SK-N-DZ (cell line): ENCODE results near the gene MBOAT7.
A peak's percentile ranks its signal among the peaks of the same experiment; 100 is the strongest.

Experiments used
- DNase-seq: peaks from one replicate; pipeline ENCODE4 v3.0.0-alpha.2; 2015; ENCODE audit warnings: low spot score

MBOAT7 gene

DNA sequence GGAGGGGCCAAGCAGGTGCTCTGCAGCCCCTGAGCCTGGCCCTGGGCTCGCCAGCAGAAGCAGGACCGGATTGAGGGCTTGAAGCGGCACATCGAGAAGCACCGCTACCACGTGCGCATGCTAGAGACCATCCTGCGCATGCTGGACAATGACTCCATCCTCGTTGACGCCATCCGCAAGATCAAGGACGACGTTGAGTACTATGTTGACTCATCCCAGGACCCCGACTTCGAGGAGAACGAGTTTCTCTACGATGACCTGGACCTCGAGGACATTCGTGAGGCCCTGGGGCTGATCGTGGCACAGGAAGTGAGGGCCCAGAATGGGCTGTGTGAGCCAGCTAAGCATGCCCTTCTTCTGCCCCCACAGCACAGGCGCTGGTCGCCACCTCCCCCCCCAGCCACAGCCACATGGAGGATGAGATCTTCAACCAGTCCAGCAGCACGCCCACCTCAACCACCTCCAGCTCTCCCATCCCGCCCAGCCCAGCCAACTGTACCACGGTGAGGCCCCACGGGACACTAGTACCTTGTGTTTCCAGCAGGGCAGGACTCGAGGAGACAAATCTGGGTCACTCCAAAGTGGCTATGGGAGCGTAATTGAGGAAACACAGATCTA lies 43.7 kb downstream of the MBOAT7 start:
- DNase-seq: no peak

DNA sequence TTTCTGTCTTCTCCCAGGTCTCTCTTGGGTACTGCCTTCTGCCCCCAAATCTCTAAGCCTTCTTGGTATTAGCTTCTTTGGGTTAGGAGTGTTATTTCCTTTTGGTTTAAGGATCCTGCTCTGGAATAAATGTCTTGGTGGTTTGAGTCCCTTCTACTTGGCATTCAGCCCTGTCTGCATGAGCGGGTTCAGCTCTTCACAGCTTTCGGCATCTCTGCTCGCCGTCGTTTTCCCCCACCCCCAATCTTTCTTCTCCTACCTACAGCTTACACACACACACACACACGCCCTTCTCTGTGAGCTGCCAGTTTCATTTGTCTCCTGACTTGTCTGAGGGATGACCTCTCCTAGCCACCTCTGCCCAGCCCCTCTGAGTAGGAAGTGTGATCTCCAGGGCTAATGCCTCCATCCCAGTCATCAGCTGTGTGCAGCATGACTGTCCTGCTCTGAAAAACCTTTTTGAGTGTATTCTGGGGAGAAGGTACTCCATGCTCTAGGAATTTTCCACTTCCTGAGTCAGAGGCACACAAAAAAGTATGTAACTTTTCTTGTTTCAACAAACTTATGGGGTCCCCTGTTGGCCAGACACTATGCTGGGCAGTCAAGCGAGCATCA lies 47.1 kb downstream of the MBOAT7 start:
- no peak for DNase-seq

DNA sequence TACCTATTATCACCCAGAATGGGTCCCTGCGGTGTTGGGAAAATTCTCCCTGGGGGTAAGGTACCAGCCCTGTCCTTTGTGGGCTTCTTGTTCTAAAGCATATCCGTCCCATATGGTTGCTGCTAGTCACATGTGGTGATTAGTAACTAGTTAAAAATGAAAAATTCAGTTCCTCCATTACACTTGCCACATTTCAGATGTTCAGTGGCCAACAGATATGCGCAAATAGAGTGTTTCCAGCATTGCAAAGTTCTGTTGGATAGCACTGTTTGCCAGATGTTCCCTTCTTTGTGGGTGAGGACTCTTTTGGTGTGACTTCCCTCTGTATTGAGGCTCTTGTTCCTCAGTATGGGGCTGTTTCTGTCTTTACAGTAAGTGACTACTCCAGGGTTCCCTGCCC lies 48.0 kb downstream of the MBOAT7 start:
- DNase-seq: no peak

DNA sequence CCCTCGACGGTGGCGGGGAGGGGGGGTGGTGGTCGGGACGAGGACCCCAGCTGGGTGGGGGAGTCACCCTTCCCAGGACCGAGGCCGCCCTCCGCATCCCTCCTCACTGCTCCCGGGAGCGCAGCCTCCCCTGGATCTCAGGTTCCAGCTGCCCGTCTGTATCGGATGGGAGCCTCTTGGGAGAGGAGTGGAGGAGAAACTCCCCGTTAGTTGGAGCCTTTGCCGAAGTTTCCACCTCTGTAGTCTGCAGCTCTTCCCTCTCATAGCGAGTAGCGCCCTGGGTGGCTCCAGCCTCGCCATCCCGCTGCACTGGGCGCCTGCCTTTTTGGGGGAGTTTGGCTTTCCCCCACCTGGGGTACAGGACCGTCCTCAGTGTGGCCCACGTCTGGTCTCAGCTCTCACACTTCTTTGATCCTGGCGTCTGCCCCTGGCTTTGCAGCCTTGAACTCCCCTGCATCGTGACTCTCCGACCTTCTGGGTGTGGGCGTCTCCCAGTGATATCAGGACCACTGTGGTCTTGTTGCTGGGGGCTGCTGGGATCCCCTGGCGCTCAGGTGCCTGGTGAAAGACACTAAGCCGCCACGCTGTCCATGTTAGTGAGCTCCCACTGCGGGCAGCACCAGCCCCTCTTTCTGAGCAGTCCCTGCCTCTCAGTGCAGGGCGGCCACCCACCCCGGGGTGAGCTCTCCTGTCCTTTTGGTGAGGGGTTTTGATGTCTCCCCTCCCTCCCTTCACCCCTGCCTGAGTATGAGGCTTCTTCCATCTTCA lies 50.7 kb downstream of the MBOAT7 start:
- DNase-seq: no peak

DNA sequence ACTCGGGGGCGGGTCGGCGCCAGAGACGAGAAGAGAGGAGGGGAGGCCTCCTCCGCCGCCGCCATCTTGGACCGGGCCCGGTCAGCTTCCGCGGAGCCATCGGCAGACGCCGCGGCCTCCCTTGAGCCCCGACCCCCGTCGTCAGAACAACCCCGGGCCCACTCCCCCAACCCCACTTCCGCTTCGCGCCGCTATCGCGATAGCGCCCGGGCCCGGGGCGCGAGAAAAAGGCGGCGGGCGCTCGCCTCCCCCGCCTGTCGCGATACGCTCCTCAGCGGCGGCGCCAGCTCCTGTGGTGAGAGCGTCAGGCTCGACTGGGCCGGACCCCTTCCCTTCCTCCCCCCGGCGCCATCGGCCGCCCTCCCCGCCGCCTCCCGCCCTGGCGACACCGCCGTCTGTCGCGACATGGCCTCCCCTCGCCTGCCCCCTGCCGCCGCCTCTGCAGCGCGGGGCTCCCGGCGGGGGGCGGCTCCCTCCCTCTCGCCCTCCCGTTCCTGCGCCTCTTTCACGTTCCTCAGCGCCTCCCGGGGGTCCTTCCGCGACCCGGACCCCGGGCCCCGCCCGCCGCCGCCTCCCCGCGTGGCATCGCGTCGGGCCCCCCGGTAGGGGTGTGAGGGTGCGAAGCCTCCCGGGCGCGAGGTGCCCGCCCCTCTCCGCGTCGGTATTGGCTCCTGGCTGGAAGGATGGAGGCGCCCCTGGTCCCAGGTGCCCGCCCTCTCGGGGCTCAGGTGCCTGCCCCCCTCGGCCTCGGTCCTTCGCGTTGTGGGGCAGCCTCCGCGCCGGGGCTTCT lies 51.5 kb downstream of the MBOAT7 start, which contains the start of gene CNOT3:
CNOT3 (plus strand) TSS at position 64 of the 790 bp plus-strand sequence. CDS start 5,217 bp downstream, outside the sequence.
- no peak for DNase-seq

DNA sequence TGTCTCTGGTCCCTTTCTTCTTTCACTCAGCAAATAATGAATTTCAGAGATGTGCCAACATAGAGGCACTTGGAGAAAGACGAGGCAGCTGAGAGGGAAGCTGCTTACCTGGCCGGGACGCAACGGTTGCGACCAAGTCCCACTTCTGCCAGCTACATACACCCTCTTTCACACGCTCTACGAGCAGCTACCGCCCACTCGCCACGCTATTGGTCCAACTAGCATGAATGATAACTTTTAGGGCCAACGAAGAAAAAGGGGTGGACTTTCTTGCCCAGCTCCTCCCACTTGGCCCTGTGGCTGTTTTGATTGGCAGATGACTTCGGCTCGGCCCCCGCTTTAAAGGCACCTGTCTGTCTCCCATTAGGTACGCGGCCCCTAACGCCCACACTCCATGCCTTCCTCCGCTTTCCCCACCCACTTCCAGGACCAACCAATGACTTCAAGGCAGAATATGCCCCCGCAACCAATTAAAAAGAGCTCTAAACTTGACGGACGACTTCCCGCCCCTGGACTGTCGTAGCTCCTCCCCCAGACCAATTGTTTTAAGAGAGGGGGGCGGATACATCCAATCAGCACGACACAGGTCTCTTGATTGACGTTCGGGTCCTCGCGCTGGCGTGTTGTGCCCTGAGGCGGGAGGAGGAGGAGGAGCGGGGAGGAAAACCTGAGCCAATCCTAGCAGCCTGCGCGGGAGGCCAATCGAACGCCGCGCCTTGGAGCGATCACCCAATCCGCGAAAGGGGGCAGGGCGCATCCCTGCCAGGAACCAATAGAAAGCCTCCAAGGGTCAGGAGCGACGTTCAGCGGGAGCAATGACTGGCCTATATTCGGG lies 52.3 kb downstream of the MBOAT7 start:
- DNase-seq: peak; percentile 99

DNA sequence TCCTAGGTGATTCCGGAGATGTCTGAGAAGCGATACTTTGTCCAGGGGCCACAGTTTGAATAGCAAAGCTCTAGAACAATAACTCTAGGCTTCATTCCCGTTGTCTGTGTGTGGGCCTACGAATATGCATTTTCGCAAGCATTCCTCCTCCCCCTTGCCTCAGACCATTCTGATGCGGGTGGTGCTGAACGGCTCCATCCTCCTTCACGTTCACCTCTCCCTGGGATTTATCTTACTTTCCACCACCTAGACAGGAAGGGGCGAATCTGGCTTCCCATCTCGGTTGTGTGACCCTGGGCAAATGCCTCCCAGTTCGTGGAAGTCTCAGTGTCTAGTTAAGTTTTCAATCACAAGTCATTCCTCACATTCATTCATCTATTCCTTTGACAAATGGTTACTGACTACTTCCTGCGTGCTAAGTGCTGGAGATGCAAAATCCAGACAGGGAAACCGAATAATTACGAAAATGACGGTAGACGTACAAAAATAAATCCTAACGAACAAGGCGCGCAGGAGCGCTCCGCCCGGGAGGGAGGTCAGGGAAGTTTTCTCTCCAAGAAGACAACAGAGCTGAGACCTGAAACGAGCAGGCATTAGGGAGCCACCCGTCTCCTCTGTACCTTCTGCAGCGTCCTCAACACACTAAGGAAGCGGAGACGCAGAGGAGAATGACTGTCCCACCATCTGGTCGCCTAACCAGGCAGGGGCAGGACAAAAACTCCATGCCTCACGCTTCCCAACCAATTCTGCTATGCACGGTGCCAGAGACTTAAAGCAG lies 53.1 kb downstream of the MBOAT7 start:
- DNase-seq: no peak

DNA sequence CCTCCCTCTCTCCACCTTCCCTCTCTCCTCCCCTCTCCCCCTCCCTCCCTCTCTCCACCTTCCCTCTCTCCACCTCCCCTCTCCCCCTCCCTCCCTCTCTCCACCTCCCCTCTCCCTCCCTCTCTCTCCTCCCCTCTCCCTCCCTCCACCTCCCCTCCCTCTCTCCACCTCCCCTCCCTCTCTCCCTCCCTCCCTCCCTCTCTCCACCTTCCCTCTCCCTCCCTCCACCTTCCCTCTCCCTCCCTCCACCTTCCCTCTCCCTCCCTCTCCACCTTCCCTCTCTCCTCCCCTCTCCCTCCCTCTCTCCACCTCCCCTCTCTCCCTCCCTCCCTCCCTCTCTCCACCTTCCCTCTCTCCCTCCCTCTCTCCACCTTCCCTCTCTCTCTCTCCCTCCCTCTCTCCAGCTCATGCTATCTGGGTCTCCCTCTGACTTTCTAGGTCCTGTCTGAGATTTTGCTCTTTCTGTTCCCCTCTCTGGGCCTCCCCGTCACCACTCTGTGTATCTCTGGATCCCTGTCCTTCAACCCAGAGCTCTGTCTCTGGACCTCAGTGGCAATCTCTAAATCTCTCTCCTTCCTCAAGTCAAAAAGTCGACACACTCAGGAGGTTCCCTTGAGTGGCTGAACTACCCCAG lies 55.3 kb downstream of the MBOAT7 start:
- DNase-seq: no peak

DNA sequence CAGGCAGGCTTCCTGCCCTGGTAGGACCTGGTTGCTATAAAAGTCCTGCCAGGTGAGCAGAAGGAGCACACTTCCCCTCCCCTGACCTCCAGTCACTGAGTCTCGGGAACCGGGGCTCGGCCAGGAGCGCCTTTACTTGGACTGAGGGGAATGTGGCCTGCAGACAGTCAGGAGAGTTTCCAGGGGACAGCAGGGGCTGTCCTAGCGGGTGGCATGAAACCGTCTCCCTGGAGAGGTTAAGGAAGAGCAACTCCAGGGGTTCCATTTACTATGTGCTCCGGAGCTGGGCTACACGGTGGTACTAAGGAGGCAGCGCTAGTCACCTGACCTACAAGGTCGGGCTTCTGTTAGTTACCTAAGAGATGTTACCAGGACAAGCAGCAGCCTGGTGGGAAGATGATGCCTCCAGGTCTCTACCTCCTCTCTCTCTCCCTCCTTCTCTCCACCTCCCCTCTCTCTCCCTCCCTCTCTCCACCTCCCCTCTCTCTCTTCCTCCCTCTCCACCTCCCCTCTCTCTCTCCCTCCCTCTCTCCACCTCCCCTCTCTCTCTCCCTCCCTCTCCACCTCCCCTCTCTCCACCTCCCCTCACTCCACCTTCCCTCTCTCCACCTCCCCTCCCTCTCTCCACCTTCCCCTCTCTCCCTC lies 55.9 kb downstream of the MBOAT7 start:
- no peak for DNase-seq

DNA sequence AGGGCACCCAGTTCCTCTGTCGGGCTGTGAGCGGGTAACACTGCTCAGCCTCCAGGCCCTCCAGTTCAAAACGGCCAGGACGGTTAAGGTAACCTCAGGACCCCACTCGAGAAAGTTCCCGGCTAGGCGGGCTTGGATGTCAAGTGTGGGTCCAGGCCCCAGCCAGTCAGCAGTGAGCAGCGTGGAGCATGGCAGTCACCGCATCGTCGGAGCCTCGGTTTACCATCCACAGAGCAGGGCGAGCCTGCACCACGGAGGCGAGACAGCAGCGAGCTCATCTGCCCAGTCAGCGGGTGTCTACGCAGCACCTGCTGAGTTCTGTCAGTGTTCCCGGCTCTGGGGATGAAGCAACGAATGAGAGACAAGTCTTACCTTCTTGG lies 59.8 kb downstream of the MBOAT7 start:
- no peak for DNase-seq

DNA sequence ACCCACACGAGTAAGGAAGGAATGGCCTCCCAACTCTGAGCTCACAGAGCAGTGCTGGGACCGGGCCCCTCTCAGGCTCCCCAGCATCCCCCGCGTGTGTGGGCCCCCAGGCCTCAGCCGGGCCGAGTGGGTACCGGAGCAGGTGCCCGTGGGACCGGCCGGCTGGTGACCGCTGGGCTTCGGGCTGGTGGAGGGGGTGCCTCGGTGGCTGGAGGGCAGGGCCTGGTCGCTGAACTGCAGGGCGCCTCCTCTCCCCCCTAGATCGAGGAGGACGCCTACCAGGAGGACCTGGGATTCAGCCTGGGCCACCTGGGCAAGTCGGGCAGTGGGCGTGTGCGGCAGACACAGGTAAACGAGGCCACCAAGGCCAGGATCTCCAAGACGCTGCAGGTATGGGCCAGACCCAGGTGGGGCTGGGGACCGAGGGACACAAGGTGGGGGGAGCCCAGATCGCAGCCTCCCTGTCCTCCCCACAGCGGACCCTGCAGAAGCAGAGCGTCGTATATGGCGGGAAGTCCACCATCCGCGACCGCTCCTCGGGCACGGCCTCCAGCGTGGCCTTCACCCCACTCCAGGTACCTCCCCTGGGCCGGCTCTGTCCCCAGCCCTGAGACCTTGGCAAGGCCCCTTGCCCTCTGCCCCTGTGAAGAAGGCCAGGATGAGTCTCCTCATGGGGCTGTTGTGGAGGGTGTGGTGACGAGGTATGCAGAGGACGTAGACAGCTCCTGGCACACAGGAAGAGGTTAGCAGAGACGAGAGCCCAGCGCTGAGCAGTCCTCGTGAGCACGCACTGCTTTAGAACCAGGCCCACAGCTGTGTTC lies 60.4 kb downstream of the MBOAT7 start:
- no peak for DNase-seq

DNA sequence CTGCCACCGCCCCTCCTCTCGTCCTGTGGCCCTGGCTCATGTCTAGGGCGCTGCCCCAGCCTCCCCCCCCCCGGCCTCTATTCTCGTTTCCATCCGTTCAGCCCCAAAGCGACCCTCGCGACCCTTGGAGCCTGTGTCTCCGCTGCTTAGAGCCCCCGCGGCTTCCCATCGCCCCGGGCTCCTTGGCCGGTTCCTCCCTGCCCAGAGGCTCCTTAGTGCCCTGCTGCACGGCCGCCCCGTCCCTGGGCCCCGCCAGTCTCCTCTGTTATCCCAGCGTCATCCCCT lies 61.0 kb downstream of the MBOAT7 start:
- DNase-seq: no peak

DNA sequence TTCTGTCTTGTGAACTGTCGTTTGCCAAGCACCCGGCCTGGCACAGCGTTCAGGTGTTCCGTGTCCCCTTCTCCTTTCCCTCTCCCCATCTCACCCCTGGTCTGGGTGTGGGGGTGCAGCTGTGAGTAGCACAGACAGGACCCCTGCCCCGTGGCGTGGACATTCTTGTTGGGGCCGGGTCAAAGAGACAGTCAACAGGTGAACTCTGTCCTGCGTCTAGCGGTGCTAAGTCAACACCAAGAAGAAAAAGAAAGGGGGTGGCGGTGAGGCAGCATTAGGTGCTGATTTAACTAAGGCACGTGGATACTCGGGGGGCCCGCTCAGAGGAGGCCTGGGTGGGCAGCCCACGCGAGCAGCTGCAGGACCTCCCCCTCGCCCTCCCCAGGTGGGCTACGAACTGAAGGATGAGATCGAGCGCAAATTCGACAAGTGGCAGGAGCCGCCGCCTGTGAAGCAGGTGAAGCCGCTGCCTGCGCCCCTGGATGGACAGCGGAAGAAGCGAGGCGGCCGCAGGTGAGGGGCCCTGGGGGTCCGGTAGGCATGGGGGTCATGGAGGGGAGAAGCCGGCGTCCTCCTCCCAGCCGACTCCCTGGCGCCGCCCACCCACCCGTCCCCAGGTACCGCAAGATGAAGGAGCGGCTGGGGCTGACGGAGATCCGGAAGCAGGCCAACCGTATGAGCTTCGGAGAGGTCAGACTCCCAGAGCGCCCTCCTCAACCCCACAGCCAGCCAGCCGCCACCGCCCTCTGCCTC lies 61.5 kb downstream of the MBOAT7 start:
- DNase-seq: no peak

DNA sequence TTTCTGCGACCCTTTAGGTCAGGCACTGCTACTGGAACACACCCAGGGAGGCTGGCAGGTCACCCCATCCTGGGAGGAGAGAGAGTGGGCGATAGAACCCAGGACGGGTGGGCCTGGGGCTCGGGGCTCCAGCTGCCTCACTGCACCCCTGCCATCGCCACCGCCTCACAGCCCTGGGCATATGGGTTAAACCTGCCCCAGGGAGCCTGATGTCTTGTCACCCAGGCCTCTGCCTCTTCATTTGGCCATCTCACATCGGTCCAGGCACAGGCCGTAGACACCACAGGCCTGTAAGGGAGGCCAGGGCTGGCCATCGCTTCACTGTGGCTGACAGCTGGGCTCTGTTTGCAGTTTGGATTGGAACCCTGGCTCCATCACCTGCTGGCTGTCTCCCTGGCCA lies 63.7 kb downstream of the MBOAT7 start:
- no peak for DNase-seq

DNA sequence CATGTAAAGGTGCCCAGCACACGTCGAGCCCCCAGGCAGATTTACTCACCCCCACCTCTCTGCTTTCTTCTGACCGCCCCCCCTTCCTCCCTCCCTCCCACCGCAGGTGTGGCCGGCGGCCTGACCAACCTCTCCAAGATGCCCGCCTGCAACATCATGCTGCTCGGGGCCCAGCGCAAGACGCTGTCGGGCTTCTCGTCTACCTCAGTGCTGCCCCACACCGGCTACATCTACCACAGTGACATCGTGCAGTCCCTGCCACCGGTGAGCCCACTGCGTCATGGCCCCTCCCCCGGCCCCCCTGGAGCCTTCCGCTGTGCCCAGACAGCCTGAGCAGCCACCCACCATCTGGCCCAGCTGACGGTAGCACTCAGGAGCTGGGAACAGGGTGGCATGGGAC lies 65.0 kb downstream of the MBOAT7 start:
- DNase-seq: no peak

DNA sequence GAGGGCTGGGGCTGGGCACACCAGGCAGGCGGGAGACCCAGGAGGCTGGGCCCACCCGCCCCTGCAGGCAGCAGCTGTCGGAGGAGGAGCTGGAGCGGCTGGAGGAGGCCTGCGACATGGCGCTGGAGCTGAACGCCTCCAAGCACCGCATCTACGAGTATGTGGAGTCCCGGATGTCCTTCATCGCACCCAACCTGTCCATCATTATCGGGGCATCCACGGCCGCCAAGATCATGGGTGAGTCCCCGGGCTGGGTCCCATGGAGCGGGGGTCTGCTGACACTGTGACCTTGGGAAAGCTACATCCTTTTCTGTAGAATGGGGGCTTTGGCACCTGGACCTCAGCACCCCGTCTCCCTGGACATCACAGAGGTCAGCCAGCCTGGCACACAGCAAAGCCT lies 65.7 kb downstream of the MBOAT7 start:
- DNase-seq: no peak
